Type B pancreatic cell (in vitro differentiated cells): ENCODE results near the gene TXLNG. TPM values are rescaled to one million over a fixed set of nuclear protein-coding genes. Genes with fewer than 3 reads are reported as not detected.
A peak's percentile ranks its signal among the peaks of the same experiment; 100 is the strongest.

Experiments
- DNase-seq: peaks from one replicate; pipeline ENCODE4 v3.0.0; 2021; ENCODE audit warnings: mixed read lengths; ENCODE audit not compliant: unreplicated experiment; ENCODE audit errors: extremely low spot score
- H3K27ac Mint-ChIP-seq: 2 replicates; pipeline ENCODE4 v1.8.0; 2021; ENCODE audit warnings: mild to moderate bottlenecking, mixed read lengths
- H3K27me3 Mint-ChIP-seq: 2 replicates; pipeline ENCODE4 v1.8.0; 2021; ENCODE audit warnings: mixed read lengths
- H3K36me3 Mint-ChIP-seq: 2 replicates; pipeline ENCODE4 v1.8.0; 2021; ENCODE audit warnings: mixed read lengths
- H3K4me1 Mint-ChIP-seq: one replicate; pipeline ENCODE4 v1.8.0; 2021; ENCODE audit warnings: mixed read lengths; ENCODE audit not compliant: unreplicated experiment
- H3K4me3 Mint-ChIP-seq: 2 replicates; pipeline ENCODE4 v1.8.0; 2021; ENCODE audit warnings: mild to moderate bottlenecking, mixed read lengths
- H3K9me3 Mint-ChIP-seq: 2 replicates; pipeline ENCODE4 v1.8.0; 2021; ENCODE audit warnings: mixed read lengths
- total RNA-seq: library from RNA; stranded (reverse); gene quantifications from 2 replicates; pipeline ENCODE4 v1.2.1, GENCODE V29; 2021; ENCODE audit warnings: low replicate concordance
- TF ChIP-seq, protein P1 (sequence below): fragments of 200-600 bp; sonication (generic); conservative IDR thresholded peaks from 2 replicates; pipeline ENCODE4 v1.5.0; 2021; ENCODE audit warnings: antibody characterized with exemption, mild to moderate bottlenecking

TXLNG gene
- total RNA-seq, 1 donor from 2014 or later, result 27.3 TPM

DNA sequence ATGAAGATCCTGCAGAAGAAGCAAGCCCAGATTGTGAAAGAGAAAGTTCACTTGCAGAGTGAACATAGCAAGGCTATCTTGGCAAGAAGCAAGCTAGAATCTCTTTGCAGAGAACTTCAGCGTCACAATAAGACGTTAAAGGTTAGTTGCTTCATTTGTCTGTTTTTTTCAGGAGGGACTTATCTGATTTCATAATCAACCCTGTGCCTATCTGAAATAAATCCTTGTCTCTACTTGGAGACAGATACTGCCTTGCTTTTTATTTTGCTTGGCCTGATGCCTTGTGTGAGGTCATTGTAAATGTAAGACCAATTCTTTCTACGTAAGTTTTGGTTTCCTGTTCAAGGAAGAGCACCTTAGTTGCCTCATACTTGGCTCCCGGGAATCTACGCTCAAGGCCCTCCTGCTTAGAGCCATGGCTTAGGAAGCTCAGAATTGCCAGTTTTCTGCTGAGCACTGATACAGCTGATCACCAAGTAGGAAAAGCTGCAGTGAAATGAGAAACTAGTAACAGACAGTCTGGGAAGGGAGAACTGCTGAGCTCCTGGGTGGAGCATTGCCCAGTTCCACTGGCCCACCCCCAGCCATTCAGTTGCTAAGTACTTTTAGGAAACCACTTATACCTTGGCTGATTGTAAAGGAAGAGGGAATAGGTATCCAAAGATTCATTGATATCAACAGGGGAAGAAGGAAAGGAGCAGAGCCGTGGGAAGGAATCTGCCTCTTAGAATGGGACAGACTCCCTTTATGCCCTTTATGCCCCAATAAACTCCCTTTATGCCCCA lies 42.0 kb downstream of the TXLNG start:
- Mint-ChIP-seq H3K4me1 (peaks cover 22% of the 10 kb centered on the region), H3K9me3 (no peaks in the 10 kb centered on the region), H3K4me3 (no peak overlapping the region), H3K27me3 (no peaks in the 10 kb centered on the region), H3K27ac (peak overlapping the region; percentile 81), H3K36me3 (peaks cover 13% of the 10 kb centered on the region)
- TF ChIP-seq, protein P1, sequence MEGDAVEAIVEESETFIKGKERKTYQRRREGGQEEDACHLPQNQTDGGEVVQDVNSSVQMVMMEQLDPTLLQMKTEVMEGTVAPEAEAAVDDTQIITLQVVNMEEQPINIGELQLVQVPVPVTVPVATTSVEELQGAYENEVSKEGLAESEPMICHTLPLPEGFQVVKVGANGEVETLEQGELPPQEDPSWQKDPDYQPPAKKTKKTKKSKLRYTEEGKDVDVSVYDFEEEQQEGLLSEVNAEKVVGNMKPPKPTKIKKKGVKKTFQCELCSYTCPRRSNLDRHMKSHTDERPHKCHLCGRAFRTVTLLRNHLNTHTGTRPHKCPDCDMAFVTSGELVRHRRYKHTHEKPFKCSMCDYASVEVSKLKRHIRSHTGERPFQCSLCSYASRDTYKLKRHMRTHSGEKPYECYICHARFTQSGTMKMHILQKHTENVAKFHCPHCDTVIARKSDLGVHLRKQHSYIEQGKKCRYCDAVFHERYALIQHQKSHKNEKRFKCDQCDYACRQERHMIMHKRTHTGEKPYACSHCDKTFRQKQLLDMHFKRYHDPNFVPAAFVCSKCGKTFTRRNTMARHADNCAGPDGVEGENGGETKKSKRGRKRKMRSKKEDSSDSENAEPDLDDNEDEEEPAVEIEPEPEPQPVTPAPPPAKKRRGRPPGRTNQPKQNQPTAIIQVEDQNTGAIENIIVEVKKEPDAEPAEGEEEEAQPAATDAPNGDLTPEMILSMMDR, result no peak
- no peak for DNase-seq

DNA sequence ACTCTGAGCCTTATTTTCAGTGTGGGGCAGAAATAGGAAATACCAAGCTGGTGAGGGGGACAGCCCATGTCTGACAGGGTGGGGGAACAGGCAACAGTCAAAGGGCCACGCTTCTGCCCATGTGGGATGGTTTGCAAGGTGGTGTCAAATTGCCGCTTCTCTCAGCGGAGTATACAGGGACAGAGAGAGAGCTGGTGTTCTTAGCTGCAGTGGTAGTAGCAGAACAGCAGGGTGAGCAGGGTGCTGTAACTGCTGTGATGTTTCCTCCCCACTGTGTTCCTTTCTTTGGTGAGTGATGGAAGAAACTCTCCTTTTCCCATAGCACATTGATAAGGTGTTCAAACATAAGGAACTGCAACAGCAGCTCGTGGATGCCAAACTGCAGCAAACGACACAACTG lies 46.0 kb downstream of the TXLNG start:
- H3K9me3 Mint-ChIP-seq, result no peaks in the 10 kb centered on the region
- no peak overlapping the region for H3K4me3 Mint-ChIP-seq
- peak overlapping the region; percentile 46 for H3K27ac Mint-ChIP-seq
- peaks cover 41% of the 10 kb centered on the region for H3K36me3 Mint-ChIP-seq
- peaks cover 44% of the 10 kb centered on the region for H3K4me1 Mint-ChIP-seq
- TF ChIP-seq, protein P1, result no peak
- DNase-seq, result no peak
- no peaks in the 10 kb centered on the region for H3K27me3 Mint-ChIP-seq

DNA sequence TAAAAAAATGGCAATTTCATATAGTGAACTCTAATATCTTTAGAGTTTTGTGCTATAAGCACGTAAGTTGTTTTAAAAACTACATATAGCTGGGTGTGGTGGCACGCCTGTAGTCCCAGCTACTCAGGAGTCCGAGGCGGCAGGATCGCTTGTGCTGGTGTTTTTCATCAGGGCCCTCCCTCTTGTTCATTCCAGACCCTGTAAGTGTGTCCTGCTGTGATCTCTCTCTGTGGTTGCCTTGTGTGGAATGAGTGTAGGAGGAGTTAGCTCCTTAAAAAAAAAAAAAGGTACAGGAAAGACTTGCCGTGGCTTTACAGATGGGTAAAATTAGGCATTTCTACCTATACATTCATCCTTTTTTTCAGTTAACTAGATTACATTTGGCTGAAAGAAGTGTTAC lies 48.5 kb downstream of the TXLNG start:
- H3K4me3 Mint-ChIP-seq, result no peak overlapping the region
- no peak for DNase-seq
- peaks cover 48% of the 10 kb centered on the region for H3K36me3 Mint-ChIP-seq
- TF ChIP-seq, protein P1, result no peak
- no peaks in the 10 kb centered on the region for H3K9me3 Mint-ChIP-seq
- H3K27me3 Mint-ChIP-seq, result no peaks in the 10 kb centered on the region
- peaks cover 52% of the 10 kb centered on the region for H3K4me1 Mint-ChIP-seq
- peak overlapping the region; percentile 52 for H3K27ac Mint-ChIP-seq

DNA sequence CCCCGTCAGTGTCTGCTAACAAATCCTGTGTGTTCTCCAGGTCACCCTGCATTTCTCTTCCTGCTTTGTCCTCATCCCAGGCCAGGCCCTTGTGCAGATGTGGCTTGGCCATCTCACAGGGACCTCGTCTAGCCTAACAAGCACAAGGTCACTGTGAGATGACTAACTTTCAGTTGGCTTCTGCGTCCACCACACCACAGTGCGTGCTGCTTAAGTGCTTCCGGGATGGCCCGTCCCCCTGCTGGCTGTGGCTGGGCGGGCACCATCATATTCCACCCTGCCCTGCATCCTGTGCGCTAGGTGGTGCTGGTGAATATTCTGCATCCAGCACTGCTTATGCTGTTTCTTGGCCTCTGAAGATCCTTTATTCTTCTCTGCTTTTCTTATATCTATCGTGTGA lies 50.1 kb downstream of the TXLNG start:
- no peaks in the 10 kb centered on the region for H3K27me3 Mint-ChIP-seq
- H3K4me3 Mint-ChIP-seq, result no peak overlapping the region
- TF ChIP-seq, protein P1, result peak; percentile 76
- DNase-seq, result no peak
- H3K36me3 Mint-ChIP-seq, result peaks cover 53% of the 10 kb centered on the region
- no peaks in the 10 kb centered on the region for H3K9me3 Mint-ChIP-seq
- H3K27ac Mint-ChIP-seq, result peak overlapping the region; percentile 81
- peaks cover 52% of the 10 kb centered on the region for H3K4me1 Mint-ChIP-seq

DNA sequence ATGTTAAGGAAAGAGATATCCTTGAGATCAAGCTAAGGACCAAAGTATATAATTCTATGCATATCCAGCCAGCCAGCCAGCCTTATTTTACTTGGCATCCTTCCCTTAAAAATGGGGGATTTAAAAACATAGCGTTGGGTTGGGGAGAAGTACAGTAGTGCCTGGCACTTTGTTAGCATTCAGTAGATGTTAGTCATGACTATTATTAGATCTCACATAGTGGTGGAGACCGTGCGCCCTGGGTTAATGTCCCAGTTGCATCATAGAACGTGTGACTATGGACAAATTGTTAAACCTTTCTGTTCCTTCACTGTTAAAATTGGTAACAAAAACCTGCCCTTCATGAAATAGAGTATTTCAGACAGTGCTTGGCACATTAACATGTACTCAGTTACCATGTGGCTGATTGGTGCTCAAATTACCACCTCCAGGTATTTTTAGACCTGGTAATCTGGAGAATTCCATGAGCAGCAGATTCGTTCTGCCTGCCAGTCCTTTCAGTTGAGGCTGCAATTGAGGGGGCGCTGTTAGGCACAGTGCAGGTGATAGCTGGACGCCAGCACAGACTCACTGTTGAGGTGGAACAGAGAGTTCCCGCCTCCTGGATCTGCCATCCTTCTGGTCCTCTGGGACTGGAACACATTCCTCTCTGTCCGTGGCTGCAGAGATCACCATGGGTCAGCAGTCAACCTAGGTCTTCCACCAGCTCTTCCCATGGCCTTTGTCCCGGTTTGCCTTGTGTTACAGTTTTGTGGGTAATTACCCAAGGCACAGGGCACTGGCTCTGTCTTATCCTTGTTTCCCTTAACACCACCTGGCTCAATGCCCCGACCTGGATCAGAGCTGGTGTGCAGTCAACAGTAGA lies 52.2 kb downstream of the TXLNG start:
- no peak for DNase-seq
- no peak overlapping the region for H3K27ac Mint-ChIP-seq
- peaks cover 42% of the 10 kb centered on the region for H3K4me1 Mint-ChIP-seq
- TF ChIP-seq, protein P1, result no peak
- no peaks in the 10 kb centered on the region for H3K9me3 Mint-ChIP-seq
- no peak overlapping the region for H3K4me3 Mint-ChIP-seq
- peaks cover 62% of the 10 kb centered on the region for H3K36me3 Mint-ChIP-seq
- no peaks in the 10 kb centered on the region for H3K27me3 Mint-ChIP-seq
